Superior temporal gyrus (tissue), 1 donor: ENCODE data around the gene NT5DC2.
"Not testable (repeated sequence)": the region's sequence is repeated elsewhere in the genome, so short reads cannot be mapped to it uniquely, and the experiment has no call there.

Experiments used
- DNase-seq: peaks from one replicate; pipeline ENCODE4 v3.0.0-alpha.2; 2016; ENCODE audit errors: extremely low spot score

The NT5DC2 gene

DNA sequence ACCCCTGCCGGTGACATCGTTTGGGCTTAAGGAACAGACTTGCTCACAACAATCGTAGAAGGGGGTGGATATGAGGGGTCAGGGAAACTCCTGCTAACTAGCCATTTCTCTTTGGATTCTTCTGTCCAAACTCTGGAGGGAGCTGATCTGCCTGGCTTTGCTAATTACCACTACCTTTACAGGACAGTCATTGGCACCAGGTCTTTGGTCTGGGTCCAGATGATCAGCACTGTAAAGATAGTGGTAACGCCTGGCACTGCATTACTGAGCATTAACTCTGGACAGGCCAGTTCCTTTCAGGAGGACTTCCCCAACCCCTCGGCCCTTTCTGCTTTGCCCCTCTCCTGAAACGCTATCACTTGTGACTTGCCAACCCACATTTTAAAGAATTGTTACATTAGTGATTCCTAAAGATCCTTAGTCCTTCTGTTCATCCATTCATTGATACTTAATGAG, 3.5 kb upstream of the NT5DC2 start:
- no peak for DNase-seq

DNA sequence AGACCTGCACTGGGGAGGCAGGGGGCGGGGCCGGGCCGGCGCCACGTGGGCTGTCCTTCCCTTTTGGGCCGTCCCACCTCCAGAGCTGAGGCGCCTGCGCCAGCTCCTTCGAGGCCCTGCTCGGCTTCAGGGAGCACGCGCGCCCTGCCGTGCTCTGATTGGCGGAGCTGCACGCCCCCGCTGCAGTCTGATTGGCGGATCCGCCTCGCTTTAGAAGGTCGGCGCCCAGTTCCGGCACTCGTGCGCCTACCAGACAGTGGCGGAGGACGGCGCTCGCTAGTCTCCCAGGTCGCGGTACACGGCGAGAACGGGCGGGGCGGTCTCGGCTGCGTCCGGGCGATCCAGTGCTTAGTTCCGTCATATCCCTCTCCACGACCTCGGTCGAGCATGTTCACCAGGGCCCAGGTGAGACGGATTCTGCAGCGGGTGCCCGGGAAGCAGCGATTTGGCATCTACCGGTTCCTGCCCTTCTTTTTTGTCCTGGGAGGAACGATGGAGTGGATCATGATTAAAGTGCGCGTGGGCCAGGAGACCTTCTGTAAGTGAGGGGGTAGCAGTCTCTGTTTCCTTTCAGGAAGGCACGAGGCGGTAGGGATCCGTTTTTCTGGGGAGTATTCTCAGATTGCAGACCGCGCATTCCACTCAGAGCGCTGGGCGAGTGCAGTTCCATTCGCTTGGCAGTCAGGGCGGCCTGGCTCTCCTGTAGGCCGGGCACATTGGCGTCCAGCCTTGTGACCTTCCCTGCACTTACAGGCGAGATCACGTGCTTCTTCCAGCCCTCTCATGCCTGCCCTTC, 2.9 kb upstream of the NT5DC2 start, which contains the start of gene UQCC5:
Gene UQCC5 (plus strand): TSS at position 237 of the 796 bp plus-strand sequence. CDS start 151 bp downstream, at position 388.
- peak; percentile 98 for DNase-seq

DNA sequence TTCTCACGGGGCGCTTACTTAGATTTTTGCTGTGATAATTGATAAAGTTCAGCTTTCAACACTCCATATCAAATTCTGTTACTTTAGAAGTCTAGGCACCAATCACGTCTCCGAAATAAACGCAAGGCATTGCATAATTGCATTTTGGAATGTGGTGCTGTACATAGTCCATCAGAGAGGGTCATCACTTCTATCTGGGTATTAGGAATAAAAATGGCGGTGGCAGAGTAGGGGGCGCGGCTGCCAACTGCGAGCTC, 2.4 kb upstream of the NT5DC2 start:
- no peak for DNase-seq

DNA sequence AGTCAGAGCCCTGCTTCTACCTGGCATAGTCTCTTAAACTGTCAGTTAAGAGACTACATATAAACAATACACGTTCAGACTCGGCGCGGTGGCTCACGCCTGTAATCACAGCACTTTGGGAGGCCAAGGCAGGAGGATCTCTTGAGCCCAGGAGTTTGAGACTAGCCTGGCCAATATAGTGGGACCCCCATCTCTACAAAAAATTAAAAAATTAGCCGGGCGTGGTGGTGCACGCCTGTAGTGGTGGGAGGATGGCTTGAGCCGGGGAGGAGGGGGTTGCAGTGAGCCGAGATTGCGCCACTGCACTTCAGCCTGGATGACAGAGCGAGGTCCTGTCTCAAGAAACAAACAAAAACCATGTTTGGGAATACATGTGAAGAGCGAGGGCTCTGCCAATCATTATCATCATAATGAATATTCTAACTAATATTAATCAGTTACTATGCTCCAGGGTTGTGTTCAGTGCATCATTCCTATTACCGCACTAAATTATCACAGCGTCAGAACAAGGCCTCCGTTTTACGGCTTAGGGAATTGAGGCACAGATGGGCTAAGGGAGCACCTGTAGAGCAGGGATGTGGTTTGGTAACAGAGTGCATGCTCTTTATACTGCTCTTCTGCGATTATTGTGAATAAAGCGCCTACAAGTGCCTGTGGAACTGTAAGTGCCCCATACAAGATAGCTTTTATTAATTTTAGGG, 1.9 kb upstream of the NT5DC2 start:
- DNase-seq = no peak

DNA sequence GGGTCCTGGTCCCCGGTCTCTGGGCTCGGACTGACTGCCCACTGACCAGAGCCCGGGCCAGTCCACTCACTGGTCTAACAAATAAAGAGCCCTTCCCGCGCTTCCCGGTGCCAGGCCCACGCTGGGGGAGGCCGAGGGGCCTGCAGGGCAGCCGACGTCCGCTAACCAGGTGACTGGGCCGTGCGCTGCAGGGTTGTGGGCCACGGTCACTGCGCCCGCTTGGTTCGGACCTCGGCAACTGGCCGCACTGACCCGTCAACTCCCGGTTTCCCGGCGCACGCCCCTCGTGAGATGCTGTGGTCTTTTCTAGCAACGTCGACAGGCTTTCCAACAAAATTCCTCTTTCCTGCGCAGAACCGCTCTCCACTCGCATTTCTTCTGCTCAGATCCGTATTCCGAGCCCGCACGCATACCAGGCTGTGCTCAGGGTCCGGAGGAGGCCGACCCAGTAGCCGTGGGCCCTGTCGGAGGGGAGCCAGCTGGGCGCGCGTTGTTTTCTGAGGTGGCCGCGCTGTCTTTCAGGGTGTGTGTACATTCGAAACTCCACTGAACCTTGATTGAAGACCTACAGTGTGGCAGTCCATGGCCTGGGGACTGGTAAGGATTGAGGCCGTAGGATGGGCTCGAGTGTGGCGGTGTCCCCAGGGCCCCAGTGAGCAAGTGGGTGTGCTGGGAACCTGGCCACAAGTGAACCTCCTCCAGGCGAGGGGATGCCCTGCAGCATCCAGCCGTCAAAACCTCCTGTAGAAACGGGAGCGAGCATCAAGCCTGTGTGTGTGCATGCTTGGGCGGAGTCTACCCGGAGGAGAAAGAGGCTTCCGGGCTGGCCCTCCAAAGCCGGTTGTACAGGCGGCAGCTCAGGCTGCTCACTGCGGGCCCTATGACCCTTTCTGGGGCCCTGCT, 875 bp upstream of the NT5DC2 start:
- no peak for DNase-seq

DNA sequence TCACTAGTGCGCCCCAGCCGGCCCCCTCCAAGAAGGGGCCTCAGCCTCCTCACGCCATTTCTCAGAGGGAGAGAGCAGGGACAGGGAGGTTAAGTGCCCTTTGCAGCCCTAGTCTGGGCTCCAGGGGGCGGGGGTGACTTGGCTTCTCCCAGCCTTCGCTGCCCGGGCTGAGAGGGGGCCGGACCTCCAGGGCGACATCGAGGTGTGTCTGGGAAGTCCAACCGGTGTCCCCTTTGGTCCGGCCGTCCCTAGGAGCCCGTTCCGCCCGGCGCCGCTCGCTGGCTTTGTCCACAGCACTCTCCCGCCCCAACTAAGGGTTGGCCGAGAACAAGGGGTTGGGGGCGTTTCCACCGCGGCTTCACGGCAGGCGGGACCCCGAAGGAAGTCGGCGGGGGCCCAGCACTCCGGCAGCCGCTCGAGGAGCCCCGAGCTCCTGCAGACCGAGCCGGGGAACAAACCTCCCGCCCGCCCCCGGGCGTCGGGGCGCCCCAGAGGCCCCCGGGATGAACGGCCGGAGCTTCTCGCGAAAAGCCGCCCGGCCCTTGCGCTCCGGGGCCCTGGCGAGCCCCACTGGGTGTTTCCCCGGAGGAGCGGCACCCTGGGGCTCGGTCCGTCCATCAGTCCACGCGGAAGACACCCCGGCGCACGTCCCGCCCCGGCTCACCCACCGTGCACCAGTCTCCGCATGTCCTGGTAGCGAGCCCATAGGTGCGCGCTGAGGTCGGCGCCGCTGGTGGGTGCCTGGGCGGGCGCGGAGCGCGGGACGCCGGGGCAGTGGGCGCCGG, 627 bp downstream of the NT5DC2 start:
- no peak for DNase-seq

DNA sequence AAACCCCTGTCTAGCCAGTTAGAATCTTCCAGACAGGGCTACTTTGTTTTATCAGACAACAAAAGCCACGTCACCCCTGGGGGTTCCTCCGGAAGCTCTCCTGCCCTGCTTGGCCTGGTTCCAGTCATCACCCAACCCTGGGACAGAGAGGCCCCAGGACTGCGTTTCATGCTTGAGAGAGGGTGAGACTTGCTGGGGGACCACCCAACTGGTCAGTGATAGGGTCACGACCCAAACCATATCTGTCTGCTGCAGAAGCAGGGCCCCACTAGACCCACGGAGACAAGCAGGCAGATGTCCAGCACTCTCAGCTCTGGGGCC, 1.2 kb downstream of the NT5DC2 start:
- DNase-seq = no peak

DNA sequence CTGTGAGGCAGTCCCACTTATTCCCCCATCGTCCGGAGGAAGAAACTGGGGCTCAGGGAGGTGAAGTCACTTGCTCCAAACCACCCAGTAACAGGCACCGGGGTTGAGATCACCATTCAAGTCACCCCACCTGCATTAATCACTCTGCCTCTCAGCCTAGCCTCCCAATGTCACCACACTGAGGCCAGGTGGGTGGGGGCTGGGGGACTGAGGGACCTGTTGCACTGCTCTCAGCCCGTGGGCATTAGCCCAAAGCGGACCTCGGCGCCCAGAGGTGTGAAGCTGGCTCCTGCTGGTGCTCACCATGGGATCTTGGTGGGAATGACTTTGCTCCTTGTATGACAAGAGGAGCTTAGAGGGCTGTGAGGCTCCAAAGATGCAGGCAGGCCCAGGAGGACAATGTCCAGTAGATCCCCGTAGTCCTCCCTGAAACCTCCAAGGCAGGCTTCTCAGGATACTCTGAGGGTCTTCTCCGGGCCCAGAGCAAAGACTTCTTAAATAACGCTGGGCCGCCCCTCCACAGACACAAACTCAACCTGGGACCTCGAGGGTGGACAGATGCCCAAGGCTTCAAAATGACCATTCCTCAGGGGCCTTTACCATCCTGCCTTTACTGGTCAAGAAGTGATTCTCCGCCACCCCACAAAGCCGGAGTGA, 1.7 kb downstream of the NT5DC2 start:
- no peak for DNase-seq

DNA sequence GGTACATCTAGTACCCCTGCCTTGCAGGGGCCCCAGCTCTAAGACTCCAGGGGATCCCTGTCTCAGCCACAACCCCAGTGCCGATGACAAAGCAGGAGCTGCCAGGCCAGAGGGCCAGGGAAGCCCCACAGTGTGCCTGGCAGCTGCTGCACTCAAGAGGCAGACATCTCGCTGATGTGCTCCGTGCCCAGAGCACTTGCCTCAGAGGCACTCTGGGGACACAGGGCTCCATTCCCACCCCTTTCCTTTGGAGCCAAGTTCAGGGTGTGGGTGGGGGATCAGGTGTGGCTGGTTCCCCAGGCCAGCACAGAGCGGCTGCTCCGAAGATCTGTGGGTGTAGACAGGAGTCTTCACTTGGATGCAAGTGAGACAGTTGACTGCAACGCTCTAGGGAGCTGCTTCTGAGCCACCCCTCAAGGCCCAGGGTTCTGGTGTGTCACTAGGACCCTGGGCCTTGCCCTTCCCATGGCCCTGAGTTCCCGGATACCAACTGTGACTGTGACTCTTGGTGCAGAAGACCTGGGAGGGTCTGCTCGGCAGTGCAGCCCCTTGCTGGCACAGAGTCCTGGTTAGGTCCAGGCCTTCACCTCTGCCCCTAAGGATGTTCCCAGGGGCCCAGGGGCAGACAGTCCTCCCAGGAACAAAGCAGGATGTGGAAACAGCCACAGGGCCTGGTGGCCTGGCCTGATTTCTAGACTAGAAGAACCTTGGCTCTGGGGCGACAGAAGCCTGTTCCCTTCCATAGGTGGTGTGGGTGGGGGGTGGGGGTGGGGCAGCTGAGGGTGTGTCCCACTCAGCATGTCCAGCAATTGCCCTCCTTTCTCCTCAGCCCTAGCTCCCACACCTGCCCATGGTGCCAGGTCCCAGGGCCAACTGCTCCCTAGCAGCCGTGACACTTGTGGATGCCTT, 2.5 kb downstream of the NT5DC2 start:
- DNase-seq = no peak

DNA sequence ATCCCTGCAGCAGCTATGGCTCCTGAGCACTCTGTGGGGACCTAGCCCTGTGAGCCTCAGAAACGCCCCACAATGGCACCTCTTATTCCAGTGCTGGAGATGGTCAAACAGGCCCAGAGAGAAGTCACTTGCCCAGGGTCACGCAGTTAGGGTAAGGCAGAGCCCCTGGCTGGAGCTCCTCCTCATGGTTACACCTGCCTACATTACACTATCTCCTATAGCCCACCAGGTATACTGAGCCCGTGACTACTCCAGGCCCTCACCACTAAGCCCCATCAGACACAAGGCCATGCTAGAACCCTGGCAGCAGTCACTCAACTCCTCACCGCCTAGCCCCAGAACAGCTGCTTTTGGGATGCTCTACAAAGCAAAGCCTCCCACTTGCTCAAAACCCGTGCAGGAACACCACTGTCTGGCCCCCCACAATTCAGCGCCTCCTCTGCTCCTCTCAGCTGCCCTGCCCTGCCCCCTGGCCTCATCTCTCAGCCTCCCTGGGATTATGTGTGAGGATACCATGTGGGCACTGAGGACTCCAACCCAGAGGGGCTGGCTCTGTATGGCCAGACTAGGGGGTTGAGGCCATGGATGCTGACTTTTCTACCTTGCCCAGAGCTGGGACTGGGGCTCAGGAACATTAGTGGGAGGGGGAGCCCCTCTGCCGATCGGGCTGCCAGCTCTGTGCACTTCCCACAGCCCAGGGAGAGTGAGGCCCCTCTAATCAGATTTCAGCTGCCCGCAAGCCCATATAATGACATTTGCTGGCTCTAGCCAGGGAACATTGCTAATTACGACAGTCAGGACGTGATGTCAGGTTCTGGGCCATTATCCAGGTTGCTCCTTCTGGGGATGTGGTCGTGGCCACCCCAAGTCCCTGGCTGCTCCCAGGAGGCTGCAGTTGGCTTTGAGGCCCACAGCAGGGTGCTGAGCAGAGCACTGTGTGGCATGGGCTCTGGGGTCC, 4.0 kb downstream of the NT5DC2 start:
- no peak for DNase-seq

DNA sequence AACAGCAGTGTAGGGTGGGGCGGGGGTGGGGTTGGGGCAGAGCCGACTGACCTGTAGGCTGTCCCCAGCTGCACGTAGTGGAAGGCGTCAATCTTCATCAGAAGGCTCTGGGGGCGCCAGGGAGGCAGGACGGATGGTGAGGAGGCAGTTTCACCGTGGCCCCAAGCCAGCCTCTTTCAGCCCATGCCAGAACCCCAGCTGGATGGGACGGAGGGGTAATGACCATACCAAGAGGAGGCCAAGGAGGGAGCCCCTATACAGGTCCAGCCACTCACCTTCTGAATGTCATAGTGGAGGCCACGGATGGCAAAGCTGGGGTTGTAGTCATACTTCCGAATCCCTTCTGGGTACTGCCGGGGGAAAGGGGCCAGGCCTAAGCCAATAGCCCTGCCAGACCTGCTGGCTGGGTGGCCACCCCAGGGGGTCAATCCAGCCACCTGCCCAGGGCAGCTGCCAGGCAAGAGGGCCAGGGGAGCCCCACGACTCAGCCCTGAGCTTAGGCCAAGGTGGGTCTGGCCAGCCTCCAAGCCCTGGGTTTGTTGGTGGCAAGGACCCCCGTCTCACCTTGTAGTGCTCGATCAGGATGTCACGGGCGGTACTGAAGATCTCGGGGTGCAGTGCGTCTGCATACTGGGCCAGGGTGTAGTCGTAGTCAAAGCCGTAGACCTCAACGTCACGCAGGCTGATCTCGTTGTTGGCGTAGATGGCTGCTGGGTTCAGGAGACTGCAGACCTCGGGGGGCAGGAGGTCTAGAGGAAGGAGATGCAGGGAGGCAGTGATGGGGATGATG, 4.9 kb downstream of the NT5DC2 start:
- DNase-seq = no peak

DNA sequence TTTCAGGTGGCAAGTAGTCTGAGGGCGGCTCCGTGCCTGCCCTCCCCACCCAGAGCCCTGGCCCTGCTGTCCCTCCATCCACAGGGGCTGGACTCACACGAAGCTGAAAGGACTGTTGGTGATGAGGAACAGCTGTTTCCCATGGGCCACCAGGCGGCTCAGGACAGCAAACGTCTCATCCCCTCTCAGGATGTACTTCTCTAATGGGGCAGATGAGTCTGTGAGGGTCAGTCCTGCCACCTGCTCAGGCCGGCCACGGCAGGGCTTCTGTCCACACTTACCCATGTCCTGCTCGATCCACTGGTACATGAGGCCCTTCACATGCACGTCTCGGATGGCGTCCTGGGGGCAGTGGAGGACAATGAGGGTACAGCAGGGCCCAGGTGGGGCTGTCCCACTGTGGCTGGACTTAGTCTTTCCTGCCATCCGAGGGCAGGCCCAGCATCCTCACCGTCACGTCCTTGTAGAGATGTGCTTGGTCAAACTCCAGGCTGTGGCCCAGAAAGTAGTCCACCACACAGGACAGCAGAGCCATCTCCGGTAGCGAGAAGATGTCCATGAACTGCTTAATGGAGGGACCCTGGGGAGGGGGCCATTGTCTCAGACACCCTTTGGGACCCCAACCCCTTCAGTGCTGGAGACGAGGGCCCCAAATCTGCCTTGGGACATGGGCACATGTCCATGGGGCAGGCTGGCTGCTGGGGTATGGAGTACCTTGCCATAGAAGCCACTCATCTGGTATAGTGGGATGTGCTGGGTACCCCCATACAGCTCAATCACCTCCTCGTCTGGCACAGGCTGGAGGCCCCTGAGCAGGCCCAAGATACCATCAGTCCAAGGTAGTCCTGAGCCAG, 5.7 kb downstream of the NT5DC2 start:
- DNase-seq = no peak

DNA sequence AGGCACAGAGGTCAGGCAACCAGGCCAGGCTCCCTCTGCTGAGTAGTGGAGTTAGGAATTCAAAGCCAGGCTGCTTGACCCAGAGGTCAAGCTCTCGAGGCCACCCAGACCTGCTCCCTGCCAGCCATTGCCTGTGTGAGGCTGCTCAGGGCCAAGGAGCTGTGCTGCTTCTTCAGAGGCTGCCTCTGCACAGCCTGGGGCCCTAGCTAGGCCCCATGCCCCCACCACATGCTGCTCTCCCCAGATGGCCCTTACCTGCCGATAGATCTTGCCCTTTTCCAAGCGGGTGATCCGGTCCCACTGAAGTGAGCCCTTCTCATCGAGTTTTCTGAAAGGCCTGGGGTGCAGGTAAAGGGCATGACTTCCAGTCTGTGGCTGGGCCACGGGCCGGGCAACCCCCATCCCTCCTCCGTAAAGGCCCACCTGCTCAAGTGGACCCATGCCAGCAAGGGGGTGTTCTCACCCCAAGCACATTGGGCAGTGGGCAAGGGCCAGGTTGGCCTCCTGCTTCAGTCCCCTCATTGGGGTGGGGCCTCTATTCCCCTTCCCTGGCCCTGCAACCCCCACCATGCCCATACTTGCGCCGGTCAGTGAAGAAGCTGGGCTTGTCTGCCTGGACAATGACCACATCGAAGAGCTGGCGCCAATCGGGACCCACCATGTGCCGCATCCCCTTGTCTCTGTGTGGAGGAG, 6.5 kb downstream of the NT5DC2 start:
- DNase-seq = no peak

DNA sequence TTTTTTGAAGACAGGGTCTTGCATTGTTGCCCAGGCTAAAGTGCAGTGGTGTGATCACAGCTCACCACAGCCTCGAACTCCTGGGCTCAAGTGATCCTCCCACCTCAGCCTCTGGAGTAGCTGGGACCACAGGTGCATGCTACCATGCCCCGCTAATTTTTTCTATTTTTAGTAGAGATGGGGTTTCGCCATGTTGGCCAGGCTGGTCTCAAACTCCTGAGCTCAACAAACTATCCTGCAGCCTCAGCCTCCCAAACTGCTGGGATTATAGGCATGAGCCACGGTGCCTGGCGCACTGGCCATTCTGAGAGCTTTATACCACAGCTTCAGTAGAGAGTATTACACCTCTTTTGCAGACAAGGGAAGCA, 7.0 kb downstream of the NT5DC2 start:
- DNase-seq = not testable (repeated sequence)

DNA sequence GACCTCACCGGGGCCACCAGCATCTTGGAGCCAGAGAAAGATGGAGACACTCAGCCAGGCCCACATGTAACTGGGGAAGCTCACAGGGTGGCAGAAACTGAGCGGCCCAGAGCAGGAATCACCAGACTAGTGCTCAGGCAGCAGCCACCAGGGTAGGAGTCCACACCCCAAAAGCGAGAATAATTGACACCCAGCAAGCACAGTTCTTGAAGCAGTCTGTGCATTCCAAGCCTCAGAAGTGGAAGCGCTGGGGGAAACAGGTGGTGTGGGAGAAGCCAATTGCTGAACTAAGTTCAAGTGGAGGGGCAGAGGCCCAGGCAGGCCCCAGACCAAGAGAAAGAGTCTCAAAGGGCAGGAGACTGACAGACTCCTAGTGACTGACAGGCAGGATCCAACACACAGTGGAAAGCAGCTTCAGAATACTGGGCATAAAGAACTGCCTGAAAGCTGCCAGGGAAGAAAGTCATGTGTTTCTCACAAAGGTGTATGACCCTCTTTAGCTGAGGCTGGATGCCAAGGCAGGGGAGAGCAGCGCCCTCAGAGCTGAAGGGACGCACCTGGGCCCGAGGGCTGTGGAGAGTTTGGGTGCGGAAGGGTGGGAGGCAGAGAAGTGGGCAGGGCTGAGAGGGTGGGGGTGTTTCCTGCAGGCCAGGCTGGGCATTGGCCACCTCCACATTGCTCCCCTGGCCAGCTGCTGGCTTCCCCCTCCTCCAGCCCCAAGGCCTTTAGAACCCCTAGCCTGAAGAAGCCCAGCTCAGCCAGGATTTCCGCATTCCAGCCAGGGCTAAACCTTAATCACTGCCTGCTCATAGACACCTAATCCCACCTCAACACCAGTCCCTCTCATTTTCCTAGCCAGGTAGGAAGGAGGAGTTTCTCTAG, 7.7 kb downstream of the NT5DC2 start:
- no peak for DNase-seq
